Trophoblast cell (in vitro differentiated cells and primary cell): ENCODE results near the gene DERA.
"Not testable (repeated sequence)": the region's sequence is repeated elsewhere in the genome, so short reads cannot be mapped to it uniquely, and the experiment has no call there.

ENCODE experiments used
- DNase-seq, 2 donors: peaks; one replicate each; pipeline ENCODE4 v3.0.0-alpha.2; 2016
- H2AFZ ChIP-seq: 2 replicates; pipeline ENCODE4 v1.6.1; 2013; ENCODE audit warnings: low read length, moderate library complexity, mild to moderate bottlenecking; ENCODE audit not compliant: insufficient read depth, poor library complexity
- H2AK5ac ChIP-seq: 2 replicates; pipeline ENCODE4 v1.6.1; 2013; ENCODE audit warnings: mild to moderate bottlenecking, low read length
- H2BK120ac ChIP-seq: 2 replicates; pipeline ENCODE4 v1.6.1; 2013; ENCODE audit warnings: low read length, mild to moderate bottlenecking, moderate library complexity; ENCODE audit not compliant: insufficient read depth, poor library complexity
- H2BK12ac ChIP-seq: 2 replicates; pipeline ENCODE4 v1.6.1; 2013; ENCODE audit warnings: mild to moderate bottlenecking, low read length, moderate library complexity
- H2BK5ac ChIP-seq: 2 replicates; pipeline ENCODE4 v1.6.1; 2013; ENCODE audit warnings: low read length, low read depth, moderate library complexity, mild to moderate bottlenecking; ENCODE audit not compliant: poor library complexity
- H3K14ac ChIP-seq: 2 replicates; pipeline ENCODE4 v1.6.1; 2013; ENCODE audit warnings: mild to moderate bottlenecking, low read length
- H3K18ac ChIP-seq: 2 replicates; pipeline ENCODE4 v1.6.1; 2013; ENCODE audit warnings: mild to moderate bottlenecking, low read length
- H3K23ac ChIP-seq: 2 replicates; pipeline ENCODE4 v1.6.1; 2013; ENCODE audit warnings: low read length
- H3K27ac ChIP-seq: 2 replicates; pipeline ENCODE4 v1.5.1; 2013; ENCODE audit warnings: low read depth, mild to moderate bottlenecking, inconsistent platforms, low read length, moderate library complexity
- H3K27me3 ChIP-seq: 2 replicates; pipeline ENCODE4 v1.6.1; 2013; ENCODE audit warnings: inconsistent platforms, mild to moderate bottlenecking, low read length, moderate library complexity; ENCODE audit not compliant: insufficient read depth
- H3K36me3 ChIP-seq, 2 experiments: 1 replicate in 1 of 2; 2 replicates in 1 of 2; pipeline ENCODE4 v1.6.1; 2013; ENCODE audit warnings: low read length in 2 of 2, mild to moderate bottlenecking in 2 of 2, moderate library complexity in 1 of 2; ENCODE audit not compliant: insufficient read depth in 2 of 2, control insufficient read depth in 1 of 2
- H3K4ac ChIP-seq: 2 replicates; pipeline ENCODE4 v1.6.1; 2013; ENCODE audit warnings: low read depth, mild to moderate bottlenecking, low read length, moderate library complexity
- H3K4me1 ChIP-seq, 2 experiments: 1 replicate in 1 of 2; 2 replicates in 1 of 2; pipeline ENCODE4 v1.6.1; 2013; ENCODE audit warnings: low read length in 2 of 2, mild to moderate bottlenecking in 2 of 2, moderate library complexity in 1 of 2; ENCODE audit not compliant: insufficient read depth in 2 of 2, control insufficient read depth in 1 of 2
- H3K4me2 ChIP-seq: 2 replicates; pipeline ENCODE4 v1.6.1; 2013; ENCODE audit warnings: inconsistent platforms, mild to moderate bottlenecking, low read length, moderate library complexity
- H3K4me3 ChIP-seq: 2 replicates; pipeline ENCODE4 v1.5.1; 2013; ENCODE audit warnings: mild to moderate bottlenecking, low read depth, low read length, inconsistent platforms
- H3K79me1 ChIP-seq: one replicate; pipeline ENCODE4 v1.6.1; 2013; ENCODE audit warnings: low read length
- H3K79me2 ChIP-seq: 2 replicates; pipeline ENCODE4 v1.6.1; 2013; ENCODE audit warnings: low read length, mild to moderate bottlenecking; ENCODE audit not compliant: control insufficient read depth, insufficient read depth, poor library complexity
- H3K9ac ChIP-seq: 2 replicates; pipeline ENCODE4 v1.6.1; 2013; ENCODE audit warnings: mild to moderate bottlenecking, low read length
- H3K9me3 ChIP-seq: 2 replicates; pipeline ENCODE4 v1.6.1; 2013; ENCODE audit warnings: low read depth, mild to moderate bottlenecking, control low read depth, inconsistent platforms, low read length; ENCODE audit not compliant: insufficient read depth
- H4K12ac ChIP-seq: 2 replicates; pipeline ENCODE4 v1.6.1; 2013; ENCODE audit warnings: low read depth, mild to moderate bottlenecking, low read length, moderate library complexity
- H4K8ac ChIP-seq: 2 replicates; pipeline ENCODE4 v1.6.1; 2013; ENCODE audit warnings: low read depth, mild to moderate bottlenecking, low read length, moderate library complexity
- H4K91ac ChIP-seq: one replicate; pipeline ENCODE4 v1.6.1; 2013; ENCODE audit warnings: low read depth, mild to moderate bottlenecking, low read length, moderate library complexity
- WGBS: extraction: QIAGEN DNeasy Blood & Tissue Kit; methylation state at CpG from one replicate; pipeline ENCODE4 v1.1.7; 2013; ENCODE audit warnings: missing lambda C conversion rate; ENCODE audit not compliant: insufficient read length, insufficient coverage; ENCODE audit errors: extremely low coverage; 5-methylcytosine and 5-hydroxymethylcytosine counted together

DERA gene

GRCh38 chr12:15904378-15904920, 6.7 kb upstream of the DERA start:
- no peaks in the 10 kb centered on the region for H3K27me3 ChIP-seq
- no peak overlapping the region for H3K27ac ChIP-seq
- no peak overlapping the region for H3K18ac ChIP-seq
- H3K4me3 ChIP-seq = no peak overlapping the region
- H3K14ac ChIP-seq = no peak overlapping the region
- no peak overlapping the region for H2BK5ac ChIP-seq
- no peak overlapping the region for H2BK120ac ChIP-seq
- H3K36me3 ChIP-seq = peaks cover 13 to 22% of the 10 kb centered on the region in 2 experiments
- H3K79me1 ChIP-seq = no peaks in the 10 kb centered on the region
- no peak overlapping the region for H3K4me2 ChIP-seq
- H3K4ac ChIP-seq = no peak overlapping the region
- H3K79me2 ChIP-seq = no peaks in the 10 kb centered on the region
- H4K12ac ChIP-seq = peak overlapping the region; percentile 18
- H4K91ac ChIP-seq = no peak overlapping the region
- no peak overlapping the region for H3K9ac ChIP-seq
- no peaks in the 10 kb centered on the region for H3K4me1 ChIP-seq
- H2BK12ac ChIP-seq = no peak overlapping the region
- H4K8ac ChIP-seq = peak overlapping the region; percentile 54
- no peaks in the 10 kb centered on the region for H3K9me3 ChIP-seq
- no CpG with 5 or more reads among the region's 5 CpGs for WGBS
- H2AK5ac ChIP-seq = no peak overlapping the region
- H2AFZ ChIP-seq = no peak overlapping the region
- H3K23ac ChIP-seq = no peak overlapping the region
- no peak for DNase-seq

DNA sequence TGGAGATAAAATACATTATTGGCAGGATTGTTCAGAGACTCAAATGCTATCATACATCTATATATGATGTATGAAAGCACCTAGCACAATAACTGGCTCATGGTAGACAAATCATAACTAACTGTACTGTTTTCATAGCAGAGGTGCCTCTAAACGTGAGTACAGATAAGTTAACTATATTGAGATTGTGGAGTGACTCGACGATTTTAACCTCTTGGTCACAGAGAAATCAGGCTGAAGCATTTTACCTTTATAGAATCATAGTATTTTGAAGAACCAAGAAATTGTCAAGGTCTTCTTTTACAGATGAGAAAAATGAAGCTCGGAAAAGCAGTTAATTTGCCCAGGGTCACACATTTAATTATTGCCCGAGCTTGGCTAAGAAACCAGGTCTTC, 666 bp upstream of the DERA start:
- H3K23ac ChIP-seq = no peak overlapping the region
- no peak overlapping the region for H4K12ac ChIP-seq
- H2AFZ ChIP-seq = peak overlapping the region; percentile 45
- no peak for DNase-seq
- no peak overlapping the region for H2AK5ac ChIP-seq
- no peak overlapping the region for H3K9ac ChIP-seq
- peak overlapping the region; percentile 24 for H2BK120ac ChIP-seq
- no peak overlapping the region for H3K4me3 ChIP-seq
- peaks cover 4 to 5% of the 10 kb centered on the region in 2 experiments for H3K36me3 ChIP-seq
- H4K8ac ChIP-seq = peak overlapping the region; percentile 85
- H2BK12ac ChIP-seq = peak overlapping the region; percentile 80
- no peak overlapping the region for H4K91ac ChIP-seq
- H3K4ac ChIP-seq = no peak overlapping the region
- H3K79me2 ChIP-seq = peaks cover 3% of the 10 kb centered on the region
- no peak overlapping the region for H3K14ac ChIP-seq
- no peaks in the 10 kb centered on the region for H3K27me3 ChIP-seq
- H3K27ac ChIP-seq = peak overlapping the region; percentile 67
- peaks cover 3% of the 10 kb centered on the region for H3K79me1 ChIP-seq
- no peaks in the 10 kb centered on the region for H3K9me3 ChIP-seq
- no peak overlapping the region for H3K18ac ChIP-seq
- no peak overlapping the region for H2BK5ac ChIP-seq
- H3K4me2 ChIP-seq = peak overlapping the region; percentile 87
- WGBS = no CpG with 5 or more reads among the region's 5 CpGs
- peaks cover 0 to 2% of the 10 kb centered on the region in 2 experiments for H3K4me1 ChIP-seq

- not testable (repeated sequence) for H3K79me2 ChIP-seq, H3K4me3 ChIP-seq, H4K12ac ChIP-seq, H3K9ac ChIP-seq, H3K27ac ChIP-seq, H3K4me1 ChIP-seq, H2BK120ac ChIP-seq, H3K4ac ChIP-seq, H2AK5ac ChIP-seq, H3K79me1 ChIP-seq, H2AFZ ChIP-seq, H2BK5ac ChIP-seq, H3K27me3 ChIP-seq, H2BK12ac ChIP-seq, H3K18ac ChIP-seq, H3K36me3 ChIP-seq, H4K8ac ChIP-seq, H3K23ac ChIP-seq, H4K91ac ChIP-seq, H3K9me3 ChIP-seq, H3K14ac ChIP-seq, DNase-seq
- H3K4me2 ChIP-seq = peak overlapping the region; percentile 87
- WGBS = no CpG with 5 or more reads among the region's 5 CpGs
Measured at GRCh38 chr12:15911931-15912330, 799 bp downstream of the DERA start.

DNA sequence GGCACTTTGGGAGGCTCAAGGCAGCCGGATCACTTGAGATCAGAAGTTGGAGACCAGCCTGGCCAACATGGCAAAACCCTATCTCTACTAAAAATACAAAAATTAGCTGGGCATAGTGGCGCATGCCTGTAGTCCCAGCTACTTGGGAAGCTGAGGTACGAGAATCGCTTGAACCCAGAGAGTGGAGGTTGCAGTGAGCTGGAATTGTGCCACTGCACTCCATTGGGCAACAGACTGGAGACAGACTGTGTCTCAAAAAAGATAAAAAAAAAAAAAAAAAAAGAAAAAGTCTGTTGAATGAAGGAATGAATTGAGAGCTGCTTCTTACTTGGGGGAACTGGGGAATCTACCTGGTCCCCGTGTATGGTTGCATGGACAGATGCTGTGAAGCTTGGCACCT, 3.0 kb downstream of the DERA start:
- not testable (repeated sequence) for H3K18ac ChIP-seq, H2AK5ac ChIP-seq, H4K12ac ChIP-seq, H4K8ac ChIP-seq, H4K91ac ChIP-seq, H3K23ac ChIP-seq, H3K14ac ChIP-seq, H2BK12ac ChIP-seq, H3K36me3 ChIP-seq, H3K4ac ChIP-seq, H3K9ac ChIP-seq, H3K4me1 ChIP-seq, H2BK120ac ChIP-seq, H3K27ac ChIP-seq, H3K79me1 ChIP-seq, H3K9me3 ChIP-seq, DNase-seq, H3K79me2 ChIP-seq, H3K4me3 ChIP-seq, H2AFZ ChIP-seq, H3K4me2 ChIP-seq, H3K27me3 ChIP-seq
- WGBS = no CpG with 5 or more reads among the region's 5 CpGs
- peak overlapping the region; percentile 13 for H2BK5ac ChIP-seq
